Neural progenitor cell (in vitro differentiated cells): Measurements from ENCODE around the gene CREB5. TPM values are rescaled to one million over a fixed set of nuclear protein-coding genes. Genes with fewer than 3 reads are reported as not detected.

Experiments used
- DNase-seq: peaks from one replicate; pipeline ENCODE4 v3.0.0-alpha.2; 2016; ENCODE audit warnings: low spot score
- H2AFZ ChIP-seq: fragments of 200-600 bp; sonication (generic); replicated peaks from 2 replicates; pipeline ENCODE4 v1.6.1; 2016; ENCODE audit warnings: antibody characterized with exemption
- H3F3A ChIP-seq: fragments of 200-600 bp; sonication (generic); 2 replicates; pipeline ENCODE4 v1.6.1; 2016; ENCODE audit warnings: antibody characterized with exemption, low read depth
- H3K27ac ChIP-seq: fragments of 200-600 bp; sonication (generic); 2 replicates; pipeline ENCODE4 v1.5.1; 2016; ENCODE audit warnings: mild to moderate bottlenecking
- H3K27me3 ChIP-seq: fragments of 200-600 bp; sonication (generic); 2 replicates; pipeline ENCODE4 v1.6.1; 2016; ENCODE audit warnings: mild to moderate bottlenecking, moderate library complexity
- H3K36me3 ChIP-seq: fragments of 200-600 bp; sonication (generic); 2 replicates; pipeline ENCODE4 v1.5.1; 2016
- H3K4me1 ChIP-seq: fragments of 200-600 bp; sonication (generic); 2 replicates; pipeline ENCODE4 v1.6.1; 2016; ENCODE audit warnings: mixed run types
- H3K4me2 ChIP-seq: fragments of 200-600 bp; sonication (generic); 2 replicates; pipeline ENCODE4 v1.6.1; 2016
- H3K4me3 ChIP-seq: fragments of 200-600 bp; sonication (generic); 2 replicates; pipeline ENCODE4 v1.5.1; 2016
- H3K79me2 ChIP-seq: fragments of 200-600 bp; sonication (generic); 2 replicates; pipeline ENCODE4 v1.6.1; 2016; ENCODE audit warnings: low read depth
- H3K9ac ChIP-seq: fragments of 200-600 bp; sonication (generic); 2 replicates; pipeline ENCODE4 v1.6.1; 2016
- H3K9me3 ChIP-seq: fragments of 200-600 bp; sonication (generic); 2 replicates; pipeline ENCODE4 v1.5.1; 2016; ENCODE audit warnings: low read depth
- H4K20me1 ChIP-seq: fragments of 200-600 bp; sonication (generic); 2 replicates; pipeline ENCODE4 v1.6.1; 2016; ENCODE audit warnings: low read depth
- H3K27ac Mint-ChIP-seq: 3 replicates; pipeline ENCODE4 v1.8.0; 2021; ENCODE audit warnings: mixed read lengths
- H3K27me3 Mint-ChIP-seq: 2 replicates; pipeline ENCODE4 v1.8.0; 2022; ENCODE audit warnings: low read depth, mild to moderate bottlenecking, inconsistent platforms, moderate library complexity, mixed read lengths; ENCODE audit not compliant: insufficient read depth
- H3K36me3 Mint-ChIP-seq: 3 replicates; pipeline ENCODE4 v1.8.0; 2021; ENCODE audit warnings: mixed read lengths
- H3K4me1 Mint-ChIP-seq: 3 replicates; pipeline ENCODE4 v1.8.0; 2021; ENCODE audit warnings: mixed read lengths
- H3K4me3 Mint-ChIP-seq: 3 replicates; pipeline ENCODE4 v1.8.0; 2021; ENCODE audit warnings: mild to moderate bottlenecking, moderate library complexity, mixed read lengths
- H3K9me3 Mint-ChIP-seq: 3 replicates; pipeline ENCODE4 v1.8.0; 2020; ENCODE audit warnings: mixed read lengths
- CTCF ChIP-seq: fragments of 200-600 bp; sonication (generic); IDR thresholded peaks from 2 replicates; pipeline ENCODE4 v1.5.1; 2017; ENCODE audit warnings: antibody characterized with exemption, mild to moderate bottlenecking
- EZH2 ChIP-seq: fragments of 200-600 bp; sonication (generic); IDR thresholded peaks from 2 replicates; pipeline ENCODE4 v1.6.1; 2017; ENCODE audit warnings: antibody characterized with exemption, mild to moderate bottlenecking, moderate library complexity
- EZH2phosphoT487 ChIP-seq: fragments of 200-600 bp; sonication (generic); IDR thresholded peaks from 2 replicates; pipeline ENCODE4 v1.6.1; 2017; ENCODE audit warnings: antibody characterized with exemption
- total RNA-seq: library from RNA; depleted of rRNA; stranded (reverse); fragments of >200 nt; gene quantifications from 2 replicates; pipeline ENCODE4 v1.2.3, GENCODE V29; 2015; ENCODE audit warnings: low replicate concordance

CREB5 gene
- total RNA-seq, 1 donor from 2014 or later, result 1.2 TPM

- H3K4me1 ChIP-seq, result peaks cover 2% of the 10 kb centered on the region
- no peaks in the 10 kb centered on the region for H3K9me3 ChIP-seq
- H3K79me2 ChIP-seq, result no peaks in the 10 kb centered on the region
- no peaks in the 10 kb centered on the region for H3K36me3 Mint-ChIP-seq
- H3K4me1 Mint-ChIP-seq, result peaks cover 2% of the 10 kb centered on the region
- H3K9ac ChIP-seq, result no peak overlapping the region
- no peak for DNase-seq
- no peaks in the 10 kb centered on the region for H3K27me3 ChIP-seq
- H3K27ac Mint-ChIP-seq, result no peak overlapping the region
- H4K20me1 ChIP-seq, result no peaks in the 10 kb centered on the region
- H3K27ac ChIP-seq, result no peak overlapping the region
- H3K4me3 ChIP-seq, result no peak overlapping the region
- no peaks in the 10 kb centered on the region for H3K36me3 ChIP-seq
- TF ChIP-seq CTCF (no peak), EZH2 (no peak), EZH2phosphoT487 (no peak)
- no peak overlapping the region for H2AFZ ChIP-seq
- peaks cover under 1% of the 10 kb centered on the region for H3K27me3 Mint-ChIP-seq
- H3F3A ChIP-seq, result no peaks in the 10 kb centered on the region
- H3K9me3 Mint-ChIP-seq, result no peaks in the 10 kb centered on the region
- H3K4me3 Mint-ChIP-seq, result no peak overlapping the region
- no peak overlapping the region for H3K4me2 ChIP-seq
Measured at GRCh38 chr7:28423918-28424514, 11.7 kb downstream of the CREB5 start.

- H3K9me3 ChIP-seq, result no peaks in the 10 kb centered on the region
- no peak overlapping the region for H3K9ac ChIP-seq
- Mint-ChIP-seq H3K4me1 (peaks cover 4% of the 10 kb centered on the region), H3K36me3 (no peaks in the 10 kb centered on the region), H3K27ac (no peak overlapping the region), H3K4me3 (no peak overlapping the region), H3K9me3 (no peaks in the 10 kb centered on the region), H3K27me3 (peaks cover 2% of the 10 kb centered on the region)
- no peaks in the 10 kb centered on the region for H3F3A ChIP-seq
- no peak overlapping the region for H3K4me3 ChIP-seq
- H3K27ac ChIP-seq, result no peak overlapping the region
- no peaks in the 10 kb centered on the region for H3K27me3 ChIP-seq
- no peaks in the 10 kb centered on the region for H3K4me1 ChIP-seq
- no peak for DNase-seq
- H4K20me1 ChIP-seq, result no peaks in the 10 kb centered on the region
- H3K79me2 ChIP-seq, result no peaks in the 10 kb centered on the region
- H2AFZ ChIP-seq, result no peak overlapping the region
- H3K36me3 ChIP-seq, result no peaks in the 10 kb centered on the region
- no peak overlapping the region for H3K4me2 ChIP-seq
- TF ChIP-seq EZH2phosphoT487, result no peak
Measured at GRCh38 chr7:28425496-28425895, 13.2 kb downstream of the CREB5 start.

GRCh38 chr7:28427236-28427635 lies 14.9 kb downstream of the CREB5 start:
- H3K9ac ChIP-seq, result no peak overlapping the region
- no peaks in the 10 kb centered on the region for H3K4me1 ChIP-seq
- H3K4me3 ChIP-seq, result no peak overlapping the region
- H3K36me3 Mint-ChIP-seq, result no peaks in the 10 kb centered on the region
- no peaks in the 10 kb centered on the region for H3F3A ChIP-seq
- TF ChIP-seq CTCF (no peak), EZH2 (no peak), EZH2phosphoT487 (no peak)
- no peak overlapping the region for H3K27ac Mint-ChIP-seq
- H3K27ac ChIP-seq, result no peak overlapping the region
- H3K9me3 Mint-ChIP-seq, result no peaks in the 10 kb centered on the region
- H3K27me3 ChIP-seq, result no peaks in the 10 kb centered on the region
- no peak overlapping the region for H3K4me2 ChIP-seq
- peaks cover 2% of the 10 kb centered on the region for H3K27me3 Mint-ChIP-seq
- H2AFZ ChIP-seq, result no peak overlapping the region
- DNase-seq, result no peak
- no peaks in the 10 kb centered on the region for H3K9me3 ChIP-seq
- H3K36me3 ChIP-seq, result no peaks in the 10 kb centered on the region
- H4K20me1 ChIP-seq, result no peaks in the 10 kb centered on the region
- no peak overlapping the region for H3K4me3 Mint-ChIP-seq
- peaks cover 4% of the 10 kb centered on the region for H3K4me1 Mint-ChIP-seq
- H3K79me2 ChIP-seq, result no peaks in the 10 kb centered on the region

GRCh38 chr7:28430616-28431015 lies 18.3 kb downstream of the CREB5 start:
- H3K4me3 Mint-ChIP-seq, result no peak overlapping the region
- Histone ChIP-seq H3K4me3 (no peak overlapping the region), H3K36me3 (no peaks in the 10 kb centered on the region), H2AFZ (no peak overlapping the region), H3K27me3 (no peaks in the 10 kb centered on the region), H3K9ac (no peak overlapping the region), H3K4me2 (no peak overlapping the region), H3F3A (no peaks in the 10 kb centered on the region), H3K9me3 (no peaks in the 10 kb centered on the region), H3K4me1 (peaks cover 4% of the 10 kb centered on the region), H4K20me1 (no peaks in the 10 kb centered on the region), H3K79me2 (no peaks in the 10 kb centered on the region), H3K27ac (no peak overlapping the region)
- H3K36me3 Mint-ChIP-seq, result no peaks in the 10 kb centered on the region
- peaks cover 2% of the 10 kb centered on the region for H3K27me3 Mint-ChIP-seq
- DNase-seq, result no peak
- TF ChIP-seq EZH2 (no peak), EZH2phosphoT487 (no peak), CTCF (no peak)
- no peaks in the 10 kb centered on the region for H3K9me3 Mint-ChIP-seq
- no peak overlapping the region for H3K27ac Mint-ChIP-seq
- H3K4me1 Mint-ChIP-seq, result peaks cover 5% of the 10 kb centered on the region
